ENCODE data around the gene FBRS.

FBRS gene

DNA sequence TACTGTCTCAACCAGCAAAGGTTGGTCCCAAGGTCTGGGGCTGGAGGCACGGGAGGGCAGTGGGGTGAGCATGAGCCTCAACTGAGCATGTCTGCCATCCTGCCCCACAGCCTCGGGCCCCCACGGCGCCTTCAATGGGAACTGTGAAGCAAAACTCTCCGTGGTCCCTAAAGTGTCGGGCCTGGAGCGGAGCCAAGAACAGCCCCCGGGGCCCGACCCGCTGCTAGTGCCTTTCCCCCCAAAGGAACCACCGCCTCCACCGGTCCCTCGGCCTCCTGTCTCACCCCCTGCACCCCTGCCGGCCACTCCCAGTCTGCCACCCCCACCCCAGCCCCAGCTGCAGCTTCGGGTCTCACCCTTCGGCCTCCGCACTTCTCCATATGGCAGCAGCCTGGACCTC is 4.2 kb downstream of the FBRS start:
- H3K27me3 ChIP-seq (ENCODE audit: control insufficient read depth in 1 of 2, insufficient read depth in 1 of 2, low read length in 2 of 2) = no peaks in the 10 kb centered on the region
- no peak overlapping the region for H2BK15ac ChIP-seq (ENCODE audit: low read depth, poor library complexity, severe bottlenecking)
- no peak overlapping the region for H3K23ac ChIP-seq (ENCODE audit: low read length in 2 of 2)
- no peak overlapping the region for H3K4me3 ChIP-seq (ENCODE audit: insufficient read depth in 1 of 2, low read depth in 1 of 2, low read length in 2 of 2)
- H3K27ac ChIP-seq (ENCODE audit: low read length, poor library complexity, severe bottlenecking) = no peak overlapping the region
- no peaks in the 10 kb centered on the region for H3K9me3 ChIP-seq (ENCODE audit: control insufficient read depth, low read length)
- no peak overlapping the region for H3K4me2 ChIP-seq (ENCODE audit: low read length, poor library complexity, severe bottlenecking)
- no peak overlapping the region for H2BK120ac ChIP-seq (ENCODE audit: low read depth, low read length)
- H2BK12ac ChIP-seq (ENCODE audit: low read length in 2 of 2) = no peak overlapping the region
- H3K4ac ChIP-seq (ENCODE audit: low read depth in 1 of 2, low read length in 2 of 2) = no peak overlapping the region
- H2AK5ac ChIP-seq (ENCODE audit: low read length, severe bottlenecking) = no peak overlapping the region
- H2BK5ac ChIP-seq (ENCODE audit: low read depth, low read length, poor library complexity, severe bottlenecking) = no peak overlapping the region
- WGBS = 97% methylated on average over 13 of the region's 17 CpGs
- no peak overlapping the region for H4K91ac ChIP-seq (ENCODE audit: low read length)
- H3K14ac ChIP-seq (ENCODE audit: low read length in 2 of 2) = no peak overlapping the region
- DNase-seq = no peak
- H4K8ac ChIP-seq (ENCODE audit: low read length) = no peak overlapping the region
- H3K4me1 ChIP-seq (ENCODE audit: control insufficient read depth, insufficient read depth, low read depth, low read length) = peaks cover 27% of the 10 kb centered on the region
- peak overlapping the region; percentile 27 for H3K9ac ChIP-seq (ENCODE audit: low read length)
- H3K79me1 ChIP-seq (replicated peaks; ENCODE audit: low read length, poor library complexity, severe bottlenecking) = peaks cover 24% of the 10 kb centered on the region
- no peak overlapping the region for H2AFZ ChIP-seq (ENCODE audit: low read depth, low read length)
- H3K18ac ChIP-seq (ENCODE audit: low read depth in 1 of 2, low read length in 2 of 2) = no peak overlapping the region
- peaks cover 60 to 62% of the 10 kb centered on the region in 2 experiments for H3K36me3 ChIP-seq (ENCODE audit: control insufficient read depth in 1 of 2, insufficient read depth in 2 of 2, low read depth in 1 of 2, low read length in 2 of 2)

DNA sequence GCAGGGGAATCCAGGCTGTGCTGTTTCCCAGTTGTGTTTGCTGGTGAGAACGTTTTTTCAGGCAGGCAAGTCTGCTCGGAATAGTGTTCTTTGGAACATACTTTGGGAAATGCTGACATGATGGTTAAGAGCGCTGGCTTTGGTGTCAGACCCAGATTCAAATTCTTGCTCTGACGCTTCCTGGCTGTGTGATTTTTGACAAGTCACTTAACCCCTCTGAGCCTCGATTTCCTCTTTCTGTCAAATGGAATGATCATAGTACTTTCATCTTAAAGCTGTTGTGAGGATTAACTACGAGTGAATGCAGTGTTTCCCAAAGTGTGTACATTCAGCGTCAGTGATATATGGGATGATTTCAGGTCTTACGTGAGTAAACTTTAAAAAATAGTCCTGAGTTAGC is 4.8 kb downstream of the FBRS start:
- no peaks in the 10 kb centered on the region for H3K27me3 ChIP-seq (ENCODE audit: control insufficient read depth in 1 of 2, insufficient read depth in 1 of 2, low read length in 2 of 2)
- H3K18ac ChIP-seq (ENCODE audit: low read depth in 1 of 2, low read length in 2 of 2) = no peak overlapping the region
- 91% methylated on average over 8 of the region's 8 CpGs for WGBS
- H2BK5ac ChIP-seq (ENCODE audit: low read depth, low read length, poor library complexity, severe bottlenecking) = no peak overlapping the region
- H3K14ac ChIP-seq (ENCODE audit: low read length in 2 of 2) = no peak overlapping the region
- H3K36me3 ChIP-seq (ENCODE audit: control insufficient read depth in 1 of 2, insufficient read depth in 2 of 2, low read depth in 1 of 2, low read length in 2 of 2) = peaks cover 66 to 68% of the 10 kb centered on the region in 2 experiments
- H2AK5ac ChIP-seq (ENCODE audit: low read length, severe bottlenecking) = no peak overlapping the region
- peaks cover 25% of the 10 kb centered on the region for H3K4me1 ChIP-seq (ENCODE audit: control insufficient read depth, insufficient read depth, low read depth, low read length)
- no peak overlapping the region for H4K91ac ChIP-seq (ENCODE audit: low read length)
- H3K27ac ChIP-seq (ENCODE audit: low read length, poor library complexity, severe bottlenecking) = no peak overlapping the region
- H3K4ac ChIP-seq (ENCODE audit: low read depth in 1 of 2, low read length in 2 of 2) = no peak overlapping the region
- H2BK12ac ChIP-seq (ENCODE audit: low read length in 2 of 2) = no peak overlapping the region
- H4K8ac ChIP-seq (ENCODE audit: low read length) = no peak overlapping the region
- no peak overlapping the region for H2BK120ac ChIP-seq (ENCODE audit: low read depth, low read length)
- no peaks in the 10 kb centered on the region for H3K9me3 ChIP-seq (ENCODE audit: control insufficient read depth, low read length)
- no peak overlapping the region for H3K4me2 ChIP-seq (ENCODE audit: low read length, poor library complexity, severe bottlenecking)
- H3K4me3 ChIP-seq (ENCODE audit: insufficient read depth in 1 of 2, low read depth in 1 of 2, low read length in 2 of 2) = no peak overlapping the region
- H2BK15ac ChIP-seq (ENCODE audit: low read depth, poor library complexity, severe bottlenecking) = no peak overlapping the region
- H3K9ac ChIP-seq (ENCODE audit: low read length) = peak overlapping the region; percentile 16
- peaks cover 30% of the 10 kb centered on the region for H3K79me1 ChIP-seq (replicated peaks; ENCODE audit: low read length, poor library complexity, severe bottlenecking)
- H2AFZ ChIP-seq (ENCODE audit: low read depth, low read length) = no peak overlapping the region
- no peak overlapping the region for H3K23ac ChIP-seq (ENCODE audit: low read length in 2 of 2)
- DNase-seq = no peak

DNA sequence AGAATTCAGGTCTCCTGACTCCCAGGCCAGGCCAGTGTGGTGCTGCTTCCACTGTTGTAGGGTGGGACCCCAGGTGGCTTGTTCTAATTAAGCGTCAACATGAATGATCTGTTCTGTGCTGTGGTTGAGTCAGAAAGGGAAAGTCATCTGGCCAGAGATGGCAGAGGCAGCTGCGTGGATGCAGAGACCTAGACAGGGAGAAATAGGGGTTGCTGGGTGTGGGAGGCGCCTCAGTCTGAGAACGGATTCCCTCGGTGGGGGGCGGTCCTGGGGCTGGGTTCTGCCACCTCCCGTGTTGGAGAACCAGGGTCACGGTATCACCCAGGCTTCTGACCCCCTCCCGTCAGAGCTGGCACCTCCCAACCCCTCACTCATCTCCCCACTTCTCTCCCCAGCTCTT is 5.6 kb downstream of the FBRS start:
- H2BK15ac ChIP-seq (ENCODE audit: low read depth, poor library complexity, severe bottlenecking) = no peak overlapping the region
- 96% methylated on average over 4 of the region's 9 CpGs for WGBS
- H4K91ac ChIP-seq (ENCODE audit: low read length) = no peak overlapping the region
- no peak overlapping the region for H3K4ac ChIP-seq (ENCODE audit: low read depth in 1 of 2, low read length in 2 of 2)
- peaks cover 37% of the 10 kb centered on the region for H3K79me1 ChIP-seq (replicated peaks; ENCODE audit: low read length, poor library complexity, severe bottlenecking)
- H3K4me2 ChIP-seq (ENCODE audit: low read length, poor library complexity, severe bottlenecking) = no peak overlapping the region
- no peak overlapping the region for H4K8ac ChIP-seq (ENCODE audit: low read length)
- H3K9me3 ChIP-seq (ENCODE audit: control insufficient read depth, low read length) = no peaks in the 10 kb centered on the region
- H3K4me3 ChIP-seq (ENCODE audit: insufficient read depth in 1 of 2, low read depth in 1 of 2, low read length in 2 of 2) = no peak overlapping the region
- H3K27me3 ChIP-seq (ENCODE audit: control insufficient read depth in 1 of 2, insufficient read depth in 1 of 2, low read length in 2 of 2) = no peaks in the 10 kb centered on the region
- no peak overlapping the region for H2AFZ ChIP-seq (ENCODE audit: low read depth, low read length)
- no peak overlapping the region for H3K27ac ChIP-seq (ENCODE audit: low read length, poor library complexity, severe bottlenecking)
- no peak overlapping the region for H3K14ac ChIP-seq (ENCODE audit: low read length in 2 of 2)
- H3K18ac ChIP-seq (ENCODE audit: low read depth in 1 of 2, low read length in 2 of 2) = no peak overlapping the region
- no peak overlapping the region for H2BK5ac ChIP-seq (ENCODE audit: low read depth, low read length, poor library complexity, severe bottlenecking)
- H3K9ac ChIP-seq (ENCODE audit: low read length) = peak overlapping the region; percentile 30
- peaks cover 25% of the 10 kb centered on the region for H3K4me1 ChIP-seq (ENCODE audit: control insufficient read depth, insufficient read depth, low read depth, low read length)
- H2AK5ac ChIP-seq (ENCODE audit: low read length, severe bottlenecking) = no peak overlapping the region
- no peak overlapping the region for H2BK12ac ChIP-seq (ENCODE audit: low read length in 2 of 2)
- H2BK120ac ChIP-seq (ENCODE audit: low read depth, low read length) = no peak overlapping the region
- no peak for DNase-seq
- no peak overlapping the region for H3K23ac ChIP-seq (ENCODE audit: low read length in 2 of 2)
- H3K36me3 ChIP-seq (ENCODE audit: control insufficient read depth in 1 of 2, insufficient read depth in 2 of 2, low read depth in 1 of 2, low read length in 2 of 2) = peaks cover 74% of the 10 kb centered on the region in 2 experiments

DNA sequence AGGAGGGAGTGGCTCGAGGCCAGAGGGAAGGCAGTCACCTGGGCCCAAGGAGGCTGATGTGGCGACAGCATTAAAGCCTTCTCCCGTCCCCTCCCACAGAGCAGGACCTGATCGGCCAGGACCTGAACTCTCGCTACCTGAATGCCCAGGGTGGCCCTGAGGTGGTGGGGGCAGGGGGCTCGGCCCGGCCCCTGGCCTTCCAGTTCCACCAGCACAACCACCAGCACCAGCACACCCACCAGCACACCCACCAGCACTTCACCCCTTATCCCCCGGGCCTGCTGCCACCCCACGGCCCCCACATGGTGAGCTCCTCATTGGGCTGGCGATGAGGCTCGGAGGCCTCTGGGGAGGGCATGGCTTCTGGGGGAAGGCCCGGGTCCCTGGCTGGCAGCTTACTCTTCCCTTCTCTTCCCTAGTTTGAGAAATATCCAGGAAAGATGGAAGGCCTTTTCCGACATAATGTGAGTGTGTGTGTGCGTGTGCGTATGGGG is 6.4 kb downstream of the FBRS start:
- H2AK5ac ChIP-seq (ENCODE audit: low read length, severe bottlenecking) = no peak overlapping the region
- no peak overlapping the region for H2BK12ac ChIP-seq (ENCODE audit: low read length in 2 of 2)
- no peak overlapping the region for H4K91ac ChIP-seq (ENCODE audit: low read length)
- no peak overlapping the region for H2BK120ac ChIP-seq (ENCODE audit: low read depth, low read length)
- H3K27me3 ChIP-seq (ENCODE audit: control insufficient read depth in 1 of 2, insufficient read depth in 1 of 2, low read length in 2 of 2) = no peaks in the 10 kb centered on the region
- H3K79me1 ChIP-seq (replicated peaks; ENCODE audit: low read length, poor library complexity, severe bottlenecking) = peaks cover 37% of the 10 kb centered on the region
- H2BK15ac ChIP-seq (ENCODE audit: low read depth, poor library complexity, severe bottlenecking) = no peak overlapping the region
- no peak overlapping the region for H3K18ac ChIP-seq (ENCODE audit: low read depth in 1 of 2, low read length in 2 of 2)
- no peak overlapping the region for H3K9ac ChIP-seq (ENCODE audit: low read length)
- H2AFZ ChIP-seq (ENCODE audit: low read depth, low read length) = no peak overlapping the region
- no peak overlapping the region for H3K4ac ChIP-seq (ENCODE audit: low read depth in 1 of 2, low read length in 2 of 2)
- peaks cover 79 to 83% of the 10 kb centered on the region in 2 experiments for H3K36me3 ChIP-seq (ENCODE audit: control insufficient read depth in 1 of 2, insufficient read depth in 2 of 2, low read depth in 1 of 2, low read length in 2 of 2)
- WGBS = 96% methylated on average over 7 of the region's 15 CpGs
- H3K14ac ChIP-seq (ENCODE audit: low read length in 2 of 2) = no peak overlapping the region
- no peak overlapping the region for H3K27ac ChIP-seq (ENCODE audit: low read length, poor library complexity, severe bottlenecking)
- H2BK5ac ChIP-seq (ENCODE audit: low read depth, low read length, poor library complexity, severe bottlenecking) = no peak overlapping the region
- no peaks in the 10 kb centered on the region for H3K9me3 ChIP-seq (ENCODE audit: control insufficient read depth, low read length)
- no peak overlapping the region for H3K4me2 ChIP-seq (ENCODE audit: low read length, poor library complexity, severe bottlenecking)
- no peak overlapping the region for H3K23ac ChIP-seq (ENCODE audit: low read length in 2 of 2)
- peaks cover 25% of the 10 kb centered on the region for H3K4me1 ChIP-seq (ENCODE audit: control insufficient read depth, insufficient read depth, low read depth, low read length)
- no peak for DNase-seq
- H3K4me3 ChIP-seq (ENCODE audit: insufficient read depth in 1 of 2, low read depth in 1 of 2, low read length in 2 of 2) = no peak overlapping the region
- no peak overlapping the region for H4K8ac ChIP-seq (ENCODE audit: low read length)

All from mesenchymal stem cell (in vitro differentiated cells and primary cell).